ENCODE data around the gene TAF1C. TPM values are rescaled to one million over a fixed set of nuclear protein-coding genes. Genes with fewer than 3 reads are reported as not detected.

TAF1C gene
- total RNA-seq, 4 donors from 2014 or later = 29.4 to 64.2 (median 56.3) TPM

DNA sequence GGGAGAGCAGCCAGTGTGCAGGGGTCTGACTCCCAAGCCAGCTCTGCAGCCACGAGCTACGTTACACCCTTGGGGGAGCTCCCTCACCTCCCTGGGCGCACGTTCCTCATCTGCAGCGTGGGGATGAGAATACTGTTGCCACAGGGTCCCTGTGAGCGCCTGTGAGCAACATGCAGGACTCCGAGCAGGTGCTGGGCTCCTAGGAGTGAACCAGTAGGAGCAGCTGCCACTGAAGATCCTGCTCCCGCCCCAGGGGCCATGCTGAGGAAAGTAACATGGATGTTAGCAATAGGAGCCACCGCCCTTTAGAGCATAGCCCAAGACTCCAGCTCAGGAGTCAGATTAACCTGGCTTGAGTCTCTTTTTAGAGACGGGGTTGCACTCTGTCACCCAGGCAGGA is 25.8 kb downstream of the TAF1C start:
- Histone ChIP-seq H3K36me3 (no peaks in the 10 kb centered on the region), H3K27me3 (no peaks in the 10 kb centered on the region), H3K4me1 (no peaks in the 10 kb centered on the region), H3K4me3 (replicated peaks in 1 of 3) (no peak overlapping the region), H3K27ac (no peak overlapping the region), H3K9me3 (no peaks in the 10 kb centered on the region)
- TF ChIP-seq CTCF (IDR thresholded peaks at IDR 0.05) (no peak), POLR2A (IDR thresholded peaks at IDR 0.05) (no peak)
- intact Hi-C loops (cut with DNase I) = no loop called here
- DNase-seq = no peak
- 81 to 89% methylated on average over 6 to 10 of the region's 10 CpGs for WGBS, 2 donors

- no peak for DNase-seq
- intact Hi-C loops (cut with DNase I) = no loop called here
- no peaks in the 10 kb centered on the region for H3K4me1 ChIP-seq
- no peak overlapping the region for H3K4me3 ChIP-seq (replicated peaks in 1 of 3)
- TF ChIP-seq CTCF (IDR thresholded peaks at IDR 0.05) (no peak), POLR2A (IDR thresholded peaks at IDR 0.05) (no peak)
- H3K27me3 ChIP-seq = no peaks in the 10 kb centered on the region
- no peaks in the 10 kb centered on the region for H3K9me3 ChIP-seq
- H3K27ac ChIP-seq = no peak overlapping the region
- 72 to 73% methylated on average over 1 of the region's 1 CpG for WGBS, 2 donors
- no peaks in the 10 kb centered on the region for H3K36me3 ChIP-seq
These were observed 27.1 kb downstream of the TAF1C start for GRCh38 chr16:84159800-84160199.

DNA sequence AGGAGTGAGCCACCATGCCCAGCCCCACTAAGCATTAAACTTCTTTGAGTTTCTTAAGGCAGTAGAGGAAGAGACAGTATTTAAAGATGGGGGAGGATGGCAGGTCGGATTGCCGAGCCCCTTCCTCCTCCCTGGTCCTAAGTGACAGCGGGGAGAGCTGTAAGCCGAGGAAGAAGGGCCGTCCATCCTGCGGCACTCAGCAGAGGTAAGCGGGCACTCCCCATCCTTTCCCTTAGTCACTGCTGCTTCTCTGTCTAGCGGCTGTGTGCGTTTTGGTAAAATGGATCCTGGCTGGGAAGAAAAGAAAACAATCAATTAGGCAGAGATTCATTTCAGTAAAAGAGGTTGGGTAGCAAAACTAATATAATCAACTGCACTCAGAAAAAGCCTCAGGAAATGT is 27.9 kb downstream of the TAF1C start:
- 35 to 42% methylated on average over 9 of the region's 9 CpGs for WGBS, 2 donors
- intact Hi-C loops (cut with DNase I) = no loop called here

GRCh38 chr16:84156342-84156784 is 30.5 kb downstream of the TAF1C start:
- no peaks in the 10 kb centered on the region for H3K4me1 ChIP-seq
- no peaks in the 10 kb centered on the region for H3K36me3 ChIP-seq
- WGBS, 2 donors = 80 to 84% methylated on average over 5 of the region's 5 CpGs
- H3K4me3 ChIP-seq (replicated peaks in 1 of 3) = no peak overlapping the region
- TF ChIP-seq POLR2A (IDR thresholded peaks at IDR 0.05) = no peak
- TF ChIP-seq CTCF (IDR thresholded peaks at IDR 0.05) = no peak
- intact Hi-C loops (cut with DNase I) = no loop called here
- H3K27ac ChIP-seq = no peak overlapping the region
- no peak for DNase-seq
- no peaks in the 10 kb centered on the region for H3K9me3 ChIP-seq
- no peaks in the 10 kb centered on the region for H3K27me3 ChIP-seq

More for the DNA sequence above, 27.9 kb downstream of the TAF1C start:
- H3K4me1 ChIP-seq = no peaks in the 10 kb centered on the region
- H3K36me3 ChIP-seq = no peaks in the 10 kb centered on the region
- H3K27ac ChIP-seq = no peak overlapping the region
- no peaks in the 10 kb centered on the region for H3K9me3 ChIP-seq
- DNase-seq = no peak
- no peak overlapping the region for H3K4me3 ChIP-seq (replicated peaks in 1 of 3)
- no peaks in the 10 kb centered on the region for H3K27me3 ChIP-seq
- no peak for TF ChIP-seq POLR2A (IDR thresholded peaks at IDR 0.05)

DNA sequence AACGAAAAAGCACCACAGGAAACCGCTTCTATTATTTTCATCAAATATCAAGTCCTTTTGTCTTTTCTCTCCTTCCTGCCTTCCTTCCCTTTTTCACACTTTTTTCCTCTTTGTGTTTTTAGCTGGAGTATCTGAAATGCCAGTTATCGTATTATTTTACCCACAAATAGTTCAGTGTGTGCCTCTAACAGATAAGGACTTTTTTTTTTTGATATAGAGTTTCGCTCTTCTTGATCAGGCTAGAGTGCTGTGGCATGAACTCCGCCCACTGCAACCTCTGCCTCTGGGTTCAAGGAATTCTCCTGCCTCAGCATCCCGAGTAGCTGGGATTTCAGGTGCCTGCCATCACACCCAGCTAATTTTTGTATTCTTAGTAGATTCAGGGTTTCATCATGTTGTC is 31.1 kb downstream of the TAF1C start:
- H3K4me1 ChIP-seq = no peaks in the 10 kb centered on the region
- intact Hi-C loops (cut with DNase I) = no loop called here
- no peak overlapping the region for H3K4me3 ChIP-seq (replicated peaks in 1 of 3)
- H3K36me3 ChIP-seq = no peaks in the 10 kb centered on the region
- DNase-seq = no peak
- no peak for TF ChIP-seq CTCF (IDR thresholded peaks at IDR 0.05)
- no peak for TF ChIP-seq POLR2A (IDR thresholded peaks at IDR 0.05)
- H3K9me3 ChIP-seq = no peaks in the 10 kb centered on the region
- no peak overlapping the region for H3K27ac ChIP-seq
- 89 to 91% methylated on average over 6 of the region's 6 CpGs for WGBS, 2 donors
- H3K27me3 ChIP-seq = no peaks in the 10 kb centered on the region

- no peaks in the 10 kb centered on the region for H3K9me3 ChIP-seq
- intact Hi-C loops (cut with DNase I) = no loop called here
- no peaks in the 10 kb centered on the region for H3K27me3 ChIP-seq
- DNase-seq = no peak
- no peak overlapping the region for H3K4me3 ChIP-seq (replicated peaks in 1 of 3)
- 90 to 98% methylated on average over 4 of the region's 4 CpGs for WGBS, 2 donors
- no peak for TF ChIP-seq CTCF (IDR thresholded peaks at IDR 0.05)
- no peak for TF ChIP-seq POLR2A (IDR thresholded peaks at IDR 0.05)
- H3K27ac ChIP-seq = no peak overlapping the region
- no peaks in the 10 kb centered on the region for H3K4me1 ChIP-seq
- H3K36me3 ChIP-seq = no peaks in the 10 kb centered on the region
These were observed 31.6 kb downstream of the TAF1C start for GRCh38 chr16:84155226-84155625.

Data from thyroid gland (tissue), 4 donors.